Fibroblast of upper back skin (primary cell): ENCODE measurements around the gene C1QTNF5.

Source experiments
- DNase-seq: peaks from one replicate; pipeline ENCODE4 v3.0.0-alpha.2; 2013

Gene C1QTNF5

DNA sequence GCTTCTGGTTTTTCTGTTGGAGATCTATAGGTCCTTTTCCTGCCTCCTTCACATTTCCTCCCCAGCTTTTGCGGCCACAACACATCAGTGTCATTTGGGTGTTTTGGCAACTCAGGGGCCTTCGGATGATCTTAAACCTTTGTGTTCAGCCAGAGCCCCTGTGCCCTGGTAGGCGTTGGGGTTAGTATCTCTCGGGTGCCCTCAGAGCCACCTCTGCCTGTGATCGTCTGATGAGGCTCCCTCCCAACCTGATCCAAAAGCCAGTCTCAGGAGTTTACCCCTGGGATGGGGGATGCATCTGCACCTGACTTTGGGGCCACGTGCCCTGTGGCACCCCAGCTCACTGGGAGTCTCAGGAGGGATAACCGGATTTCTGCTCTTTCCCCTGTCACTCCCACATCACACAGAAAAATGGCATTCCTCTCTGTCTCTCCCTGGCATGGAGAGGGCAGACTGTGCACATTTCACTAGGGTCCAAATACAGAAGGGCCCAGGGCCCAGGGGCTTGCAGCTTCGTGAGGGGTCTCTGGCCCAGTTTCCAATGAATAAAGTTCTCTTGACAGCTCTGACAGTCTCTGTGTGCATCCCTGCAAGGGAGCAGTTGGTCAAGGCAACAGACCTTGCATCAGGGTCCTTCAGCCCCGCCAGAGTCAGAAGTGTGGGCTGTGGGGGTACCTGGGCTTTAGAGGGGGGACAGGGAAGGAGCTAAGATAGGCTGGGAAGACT, 3.8 kb downstream of the C1QTNF5 start:
- no peak for DNase-seq

DNA sequence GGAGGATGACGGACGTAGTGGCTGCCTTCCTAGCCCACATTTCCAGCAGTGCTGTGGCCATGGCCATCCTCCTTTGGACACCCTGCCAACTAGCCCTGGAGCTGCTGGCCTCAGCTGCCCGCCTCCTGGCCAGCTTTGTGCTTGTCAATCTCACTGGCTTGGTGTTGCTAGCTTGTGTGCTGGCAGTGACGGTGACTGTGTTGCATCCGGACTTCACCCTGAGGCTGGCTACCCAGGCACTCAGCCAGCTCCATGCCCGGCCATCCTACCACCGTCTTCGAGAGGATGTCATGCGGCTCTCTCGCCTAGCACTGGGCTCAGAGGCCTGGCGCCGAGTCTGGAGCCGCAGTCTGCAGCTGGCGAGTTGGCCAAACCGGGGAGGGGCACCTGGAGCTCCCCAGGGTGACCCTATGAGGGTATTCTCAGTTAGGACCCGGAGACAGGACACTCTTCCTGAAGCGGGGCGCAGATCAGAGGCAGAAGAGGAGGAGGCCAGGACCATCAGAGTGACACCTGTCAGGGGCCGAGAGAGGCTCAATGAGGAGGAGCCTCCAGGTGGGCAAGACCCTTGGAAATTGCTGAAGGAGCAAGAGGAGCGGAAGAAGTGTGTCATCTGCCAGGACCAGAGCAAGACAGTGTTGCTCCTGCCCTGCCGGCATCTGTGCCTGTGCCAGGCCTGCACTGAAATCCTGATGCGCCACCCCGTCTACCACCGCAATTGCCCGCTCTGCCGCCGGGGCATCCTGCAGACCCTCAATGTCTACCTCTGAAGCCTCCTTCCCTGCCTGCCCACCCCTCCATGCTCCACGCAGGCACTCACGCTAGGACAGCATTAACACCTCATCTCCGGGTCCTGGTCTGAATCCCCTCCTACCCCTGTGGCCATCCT, 4.8 kb downstream of the C1QTNF5 start:
- no peak for DNase-seq

DNA sequence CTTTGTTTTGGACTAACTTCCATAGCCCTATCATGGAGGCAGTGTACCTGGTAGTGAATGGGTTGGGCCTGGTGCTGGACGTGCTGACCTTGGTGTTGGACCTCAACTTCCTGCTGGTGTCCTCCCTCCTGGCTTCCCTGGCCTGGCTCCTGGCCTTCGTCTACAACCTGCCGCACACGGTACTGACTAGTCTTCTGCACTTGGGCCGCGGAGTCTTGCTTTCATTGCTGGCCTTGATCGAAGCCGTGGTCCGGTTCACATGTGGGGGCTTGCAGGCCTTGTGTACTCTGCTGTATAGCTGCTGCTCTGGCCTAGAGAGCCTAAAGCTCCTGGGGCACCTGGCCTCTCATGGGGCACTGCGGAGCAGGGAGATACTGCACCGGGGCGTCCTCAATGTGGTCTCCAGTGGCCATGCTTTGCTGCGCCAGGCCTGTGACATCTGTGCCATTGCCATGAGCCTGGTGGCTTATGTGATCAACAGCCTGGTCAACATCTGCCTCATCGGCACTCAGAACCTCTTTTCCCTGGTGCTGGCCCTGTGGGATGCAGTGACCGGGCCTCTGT, 5.5 kb downstream of the C1QTNF5 start:
- DNase-seq: no peak

DNA sequence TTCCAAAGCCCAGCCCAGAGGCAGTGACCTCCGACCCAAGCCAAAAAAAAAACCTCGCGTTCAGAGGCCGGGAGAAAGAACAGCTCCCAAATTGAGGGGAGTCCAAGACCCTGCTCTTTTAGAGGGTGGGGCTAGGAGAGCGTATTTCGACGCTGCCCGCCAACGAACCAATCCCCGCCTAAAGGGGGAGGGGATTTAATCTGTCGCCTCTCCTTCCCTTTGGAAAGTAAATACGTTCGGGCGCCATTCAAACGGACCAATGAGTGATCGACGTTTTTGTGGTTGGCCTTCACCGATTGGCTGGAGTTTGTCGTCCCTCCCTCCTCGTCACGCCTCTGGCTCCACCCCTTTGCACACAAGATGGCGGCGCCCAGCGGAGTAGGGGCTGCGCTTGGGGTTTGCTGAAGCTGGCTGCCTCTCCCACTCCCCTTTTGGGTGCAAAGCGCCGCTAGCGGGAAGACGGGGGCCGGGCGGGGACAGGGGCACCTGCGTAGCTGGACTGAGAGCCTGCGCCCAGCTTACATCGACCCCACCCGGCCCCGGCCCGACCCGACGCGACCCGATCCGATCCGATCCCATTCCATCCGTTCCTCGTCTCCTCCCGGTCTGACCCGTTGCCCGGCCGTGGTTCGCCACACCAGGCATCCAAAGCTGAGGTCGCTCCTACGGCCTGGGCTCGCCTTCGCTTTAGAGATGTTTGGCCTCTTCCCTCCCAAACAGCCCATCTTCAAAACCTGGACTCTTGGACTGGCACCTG, 6.3 kb downstream of the C1QTNF5 start, which contains the start of gene RNF26:
TSS of gene RNF26 (plus strand) at position 354 of the 757 bp plus-strand sequence. CDS start 596 bp downstream, outside the sequence.
- DNase-seq: peak; percentile 99

DNA sequence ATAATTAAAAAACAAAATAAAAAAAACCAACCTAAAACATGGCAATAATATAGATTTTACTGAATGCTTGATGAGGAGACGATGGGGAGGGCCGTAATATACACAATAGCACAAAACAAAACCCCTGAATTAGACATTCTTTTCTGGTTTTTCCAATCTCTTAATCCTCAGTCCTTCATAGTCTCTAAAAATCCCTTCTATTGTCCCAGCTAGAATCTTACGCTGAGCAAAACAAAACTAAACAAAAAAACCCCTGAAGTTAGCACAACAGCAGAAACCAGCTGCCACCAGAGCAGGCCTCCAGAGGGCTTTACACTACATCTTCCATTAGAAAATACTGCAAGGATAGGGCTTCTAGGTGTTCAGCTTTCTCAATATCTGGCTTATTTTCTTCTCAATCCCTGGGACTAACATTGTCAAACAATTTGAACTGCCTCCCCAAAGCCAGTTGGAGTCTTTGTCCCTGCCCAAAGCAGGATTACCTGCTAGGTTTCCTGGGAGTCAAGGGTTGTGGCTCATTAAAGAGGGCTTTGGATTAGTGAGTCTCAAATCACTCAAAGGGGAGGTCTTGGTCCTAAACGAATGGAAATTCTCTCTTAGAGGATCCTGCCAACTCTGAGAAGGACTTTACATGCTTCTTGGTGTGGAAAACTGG, 8.4 kb downstream of the C1QTNF5 start:
- no peak for DNase-seq

DNA sequence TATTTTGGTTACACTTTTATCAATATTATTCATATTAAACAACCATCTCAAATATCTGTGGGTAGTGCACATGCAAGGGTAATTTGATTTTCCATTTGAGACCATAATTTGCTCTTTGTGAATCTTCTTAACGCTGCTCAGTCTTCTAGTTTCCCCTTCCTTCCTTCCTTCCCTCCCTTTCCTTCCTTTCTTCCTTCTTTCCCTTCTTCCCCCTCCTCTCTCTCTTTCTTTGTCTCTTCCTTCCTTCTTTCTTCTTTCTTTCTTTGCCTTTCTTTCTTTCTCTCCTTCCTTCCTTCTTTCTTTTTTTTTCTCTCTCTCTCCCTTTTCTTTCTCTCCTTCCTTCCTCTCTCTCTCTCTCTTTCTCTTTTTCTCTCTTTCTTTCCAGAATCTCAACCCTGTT, 10.4 kb downstream of the C1QTNF5 start:
- DNase-seq: no peak

DNA sequence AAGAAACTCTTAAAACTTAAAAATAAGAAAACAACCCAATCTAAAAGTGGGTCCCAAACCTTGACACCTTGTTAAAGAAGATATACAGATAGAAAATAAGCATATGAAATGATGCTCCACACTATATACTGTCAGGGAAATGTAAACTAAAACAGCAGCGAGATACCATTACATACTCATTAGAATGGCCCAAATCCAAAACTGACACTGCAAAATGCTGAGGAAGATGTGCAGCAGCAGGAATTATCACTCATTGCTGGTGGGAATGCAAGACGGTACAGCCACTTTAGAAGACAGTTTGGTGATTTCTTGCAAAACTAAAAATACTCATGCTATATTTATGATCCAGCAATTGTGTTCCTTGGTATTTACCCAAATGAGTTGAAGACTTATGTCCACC, 11.4 kb downstream of the C1QTNF5 start:
- no peak for DNase-seq

DNA sequence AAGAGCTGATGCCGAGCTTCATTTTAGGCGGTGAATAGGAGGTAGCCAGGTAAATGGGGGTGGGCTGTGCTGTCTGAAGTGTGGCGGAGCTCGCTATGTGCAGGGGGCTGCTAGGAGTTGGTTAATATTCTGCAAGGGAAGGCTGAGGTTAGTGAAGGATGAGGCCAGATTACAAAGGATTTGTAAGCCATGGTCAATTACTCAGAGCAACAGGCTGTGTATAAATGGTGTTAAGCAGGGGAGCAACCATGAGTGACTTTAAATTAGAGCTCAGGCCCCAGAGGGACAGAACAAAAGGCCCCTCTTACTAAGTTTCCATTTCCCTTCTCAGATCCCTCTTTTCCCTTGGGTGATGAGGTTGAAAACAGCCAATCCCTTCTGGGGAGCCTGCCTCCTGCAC, 16.5 kb downstream of the C1QTNF5 start:
- no peak for DNase-seq

DNA sequence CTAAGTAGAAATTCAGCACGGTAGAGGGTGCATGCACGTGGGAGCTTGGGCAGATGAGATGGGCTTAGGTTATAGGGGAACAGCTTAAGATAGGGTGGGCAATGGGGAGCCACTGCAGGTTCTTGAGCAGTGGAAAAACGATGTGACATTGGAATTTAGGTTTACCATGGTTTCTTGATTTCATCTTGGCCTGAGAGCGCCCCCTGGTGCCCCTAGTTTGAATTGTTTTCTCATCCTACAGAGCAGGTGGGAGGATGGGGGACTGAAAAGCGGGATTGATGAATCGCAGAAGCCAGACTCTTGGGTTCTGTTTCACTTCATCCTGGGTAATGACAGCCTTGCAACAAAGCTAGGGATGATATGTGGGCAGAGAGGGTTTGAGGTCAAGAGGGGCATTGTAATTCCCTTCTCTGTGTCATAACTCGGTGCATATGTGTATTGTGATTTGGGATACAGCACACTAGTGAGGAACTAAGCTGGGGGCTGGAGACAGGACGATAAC, 17.1 kb downstream of the C1QTNF5 start:
- DNase-seq: peak; percentile 70

DNA sequence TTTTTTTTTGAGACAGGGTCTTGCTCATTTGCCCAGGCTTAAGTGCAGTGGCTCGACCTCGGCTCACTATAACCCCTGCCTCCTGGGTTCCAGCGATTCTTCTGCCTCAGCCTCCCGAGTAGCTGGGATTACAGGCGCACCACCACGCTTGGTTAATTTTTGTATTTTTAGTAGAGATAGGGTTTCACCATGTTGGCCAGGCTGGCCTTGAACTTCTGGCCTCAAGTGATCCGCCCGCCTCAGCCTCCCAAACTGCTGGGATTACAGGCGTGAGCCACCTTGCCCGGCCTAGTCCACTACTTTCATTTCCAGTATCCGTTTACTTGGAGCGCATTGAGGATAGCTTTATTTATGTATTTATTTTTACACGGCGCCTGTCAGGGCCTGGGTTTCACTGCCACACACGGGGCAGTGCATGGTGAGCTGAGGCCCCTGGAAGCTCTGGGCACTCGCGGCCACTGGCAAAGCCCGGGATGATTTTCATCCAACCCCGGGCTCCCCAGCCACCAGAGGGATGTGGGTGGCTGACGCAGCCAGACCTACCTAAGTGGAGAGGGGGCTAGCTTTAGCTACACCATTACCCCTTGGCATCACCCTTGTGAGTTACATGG, 17.7 kb downstream of the C1QTNF5 start:
- no peak for DNase-seq

DNA sequence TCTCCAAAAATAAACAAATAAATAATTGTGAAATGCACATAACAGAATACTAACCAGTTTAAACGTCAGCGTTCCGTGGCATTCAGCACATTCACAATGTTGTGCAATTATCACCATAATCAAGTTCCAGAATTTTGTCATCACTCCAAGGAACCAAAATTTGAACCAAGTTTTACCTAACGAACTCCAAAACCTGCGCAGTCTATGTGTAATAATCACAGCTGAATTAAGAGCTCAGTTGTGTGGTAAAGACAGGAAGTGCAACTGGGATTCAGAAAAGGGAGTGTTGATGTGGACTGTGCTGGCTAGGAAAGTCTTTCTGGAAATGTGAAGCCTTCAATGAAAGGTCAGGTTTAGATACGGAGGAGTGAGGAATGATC, 18.3 kb downstream of the C1QTNF5 start:
- DNase-seq: no peak

DNA sequence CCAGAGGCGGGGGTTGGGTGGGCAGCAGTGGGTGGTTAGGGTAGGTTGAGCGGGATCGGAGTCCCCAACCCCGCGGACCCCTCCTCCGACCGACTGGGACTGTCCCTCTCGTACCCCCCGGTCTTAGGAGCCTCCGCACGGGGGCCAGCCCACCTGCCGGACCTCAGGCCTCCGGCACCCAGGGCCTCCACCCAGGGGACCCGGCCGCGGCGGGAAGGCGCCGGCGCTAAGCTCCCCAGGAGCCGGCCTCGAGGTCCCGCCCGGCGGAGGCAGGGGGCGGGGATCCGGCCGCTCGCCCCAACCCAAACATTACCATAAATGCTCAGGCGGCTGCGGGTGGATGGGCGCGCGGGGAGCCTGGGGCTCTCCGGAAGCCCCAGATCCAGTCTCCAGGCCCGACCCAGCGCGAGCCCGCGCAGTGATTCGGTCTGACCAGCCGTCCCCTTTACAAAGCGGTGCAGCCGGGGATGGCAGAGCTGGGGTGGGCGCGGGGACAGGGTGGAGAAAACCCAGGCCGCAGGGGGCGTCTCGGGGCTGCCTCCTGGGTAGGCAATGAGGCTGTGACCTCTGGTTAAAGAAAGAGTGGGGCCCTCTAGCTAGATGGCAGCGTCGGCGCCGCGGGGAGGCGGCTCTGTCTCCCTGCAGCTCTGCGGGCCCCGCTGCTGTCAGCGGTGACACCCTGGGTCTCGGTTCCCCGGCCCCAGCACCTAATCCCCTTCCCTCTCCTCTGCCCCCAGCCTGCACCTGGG, 19.7 kb downstream of the C1QTNF5 start:
- peak; percentile 77 for DNase-seq

DNA sequence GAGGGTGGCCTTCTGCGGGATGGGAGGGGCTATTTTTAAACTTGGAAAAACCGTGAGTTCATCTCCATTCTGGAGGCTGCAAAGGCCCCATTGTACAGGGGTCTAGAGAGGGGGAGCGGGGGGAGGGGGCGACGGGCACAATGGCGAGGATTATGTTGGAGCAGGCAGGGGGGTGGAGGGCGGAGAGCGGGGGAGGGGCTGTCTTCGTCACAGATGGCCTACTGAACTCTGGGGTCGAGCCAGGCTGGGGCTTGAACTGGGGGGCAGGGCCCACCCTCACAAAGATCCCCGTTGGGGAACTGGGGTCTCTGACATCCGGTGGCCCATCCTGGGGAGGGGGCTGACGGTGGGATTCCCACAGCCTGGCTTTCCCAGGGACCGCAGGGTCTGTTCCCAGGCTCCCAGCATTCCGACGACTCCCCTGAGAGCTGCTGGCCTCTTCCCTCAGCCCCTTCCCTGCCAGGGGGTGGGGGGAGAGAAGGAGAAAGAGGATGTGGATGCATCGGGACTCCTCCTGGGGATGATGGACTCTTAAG, 20.4 kb downstream of the C1QTNF5 start:
- DNase-seq: peak; percentile 60

DNA sequence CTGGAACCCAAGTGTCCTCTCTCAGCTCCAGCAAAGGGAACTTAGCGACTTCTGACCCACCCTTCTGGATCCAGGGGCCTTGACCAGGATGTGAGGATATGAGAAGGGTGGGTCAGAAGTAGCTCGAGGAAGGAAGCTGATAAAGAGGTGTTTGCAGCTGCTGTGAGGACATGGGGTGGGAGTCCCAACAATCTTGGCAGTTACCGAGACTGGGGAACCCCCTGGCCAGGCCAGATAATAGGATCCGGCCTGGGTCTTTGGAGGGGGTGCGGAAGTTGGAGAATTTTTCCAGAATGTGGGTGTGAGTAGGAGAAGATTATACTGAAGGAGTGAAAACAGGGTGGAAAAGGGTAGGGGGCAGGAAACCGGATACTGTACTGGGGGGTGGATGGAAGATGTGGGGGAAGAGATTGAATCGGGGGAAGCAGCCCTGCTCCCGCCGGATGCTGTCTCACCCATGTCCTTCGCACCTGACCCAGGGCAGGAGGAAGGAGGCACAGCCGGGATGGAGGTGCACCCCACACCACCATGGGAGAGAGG, 20.9 kb downstream of the C1QTNF5 start:
- no peak for DNase-seq

DNA sequence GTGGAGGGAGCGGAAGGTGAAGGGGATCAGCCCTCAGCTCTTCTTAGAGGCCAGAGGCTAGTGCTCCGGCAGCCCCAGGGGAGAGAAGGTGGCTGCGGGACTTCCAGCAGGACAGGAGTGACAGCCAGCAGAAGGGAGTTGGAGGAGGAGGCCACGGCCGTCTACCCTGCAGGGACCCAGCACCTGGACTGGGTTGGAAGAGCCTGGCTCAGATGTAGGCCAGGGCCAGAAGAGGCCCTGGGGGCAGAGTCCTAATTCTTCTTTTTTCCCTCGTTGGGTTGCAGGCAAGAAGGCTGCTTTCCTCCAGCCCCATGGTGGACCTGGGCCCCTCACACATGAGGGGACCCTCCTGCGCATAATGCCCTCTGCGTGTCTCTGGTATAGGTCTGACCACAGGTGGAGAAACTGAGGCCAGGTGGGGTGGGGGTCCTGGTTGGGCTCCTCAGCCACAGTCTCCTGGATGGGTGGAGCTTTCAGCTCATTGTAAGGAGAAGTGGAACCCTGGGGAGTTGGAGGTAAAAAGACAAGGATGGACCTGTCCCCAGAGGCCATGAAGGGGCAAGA, 21.5 kb downstream of the C1QTNF5 start:
- DNase-seq: no peak

DNA sequence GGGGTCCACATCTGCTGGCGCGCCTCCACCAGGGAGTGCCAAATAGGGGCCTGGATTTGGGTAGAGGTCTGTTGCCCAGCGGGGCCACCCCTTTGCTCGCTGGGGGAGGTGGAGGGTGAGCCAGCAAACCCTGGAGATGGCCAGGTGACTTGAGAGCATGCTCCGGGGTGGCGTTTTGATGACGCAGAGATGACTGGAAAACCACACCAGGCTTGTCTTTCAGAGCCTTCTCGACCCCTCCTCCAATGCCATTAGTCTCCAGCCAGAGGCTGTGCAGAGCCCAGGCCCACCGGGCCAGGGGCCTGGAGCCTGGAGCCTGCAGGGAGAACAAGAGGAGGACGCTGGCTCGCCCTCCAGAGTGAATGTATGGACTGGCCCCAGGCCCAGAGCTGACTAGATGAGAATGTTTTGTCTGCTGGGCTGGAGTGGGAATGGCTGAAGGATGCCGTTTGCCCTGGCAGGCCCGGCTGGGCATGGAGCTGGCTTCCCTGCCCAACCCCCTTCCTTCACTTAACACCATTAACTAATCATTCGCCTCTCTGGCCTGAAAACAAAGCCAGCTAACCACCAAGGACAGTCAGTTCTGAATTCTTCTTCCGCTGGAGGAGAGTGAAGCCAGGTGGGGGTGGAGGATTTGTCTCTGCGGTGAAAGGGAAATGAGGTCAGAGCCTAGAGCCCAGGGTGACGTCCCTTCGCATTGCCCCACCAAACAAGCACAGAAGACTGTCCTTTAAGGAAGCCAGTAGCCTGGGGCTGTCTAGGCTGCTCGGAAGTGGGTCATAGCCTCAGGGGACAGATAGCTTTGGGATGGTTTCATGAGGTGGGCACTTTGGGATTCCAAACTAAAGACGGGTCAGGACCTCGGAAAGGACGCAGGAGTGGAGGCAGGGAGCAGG, 22.2 kb downstream of the C1QTNF5 start:
- peak; percentile 74 for DNase-seq

DNA sequence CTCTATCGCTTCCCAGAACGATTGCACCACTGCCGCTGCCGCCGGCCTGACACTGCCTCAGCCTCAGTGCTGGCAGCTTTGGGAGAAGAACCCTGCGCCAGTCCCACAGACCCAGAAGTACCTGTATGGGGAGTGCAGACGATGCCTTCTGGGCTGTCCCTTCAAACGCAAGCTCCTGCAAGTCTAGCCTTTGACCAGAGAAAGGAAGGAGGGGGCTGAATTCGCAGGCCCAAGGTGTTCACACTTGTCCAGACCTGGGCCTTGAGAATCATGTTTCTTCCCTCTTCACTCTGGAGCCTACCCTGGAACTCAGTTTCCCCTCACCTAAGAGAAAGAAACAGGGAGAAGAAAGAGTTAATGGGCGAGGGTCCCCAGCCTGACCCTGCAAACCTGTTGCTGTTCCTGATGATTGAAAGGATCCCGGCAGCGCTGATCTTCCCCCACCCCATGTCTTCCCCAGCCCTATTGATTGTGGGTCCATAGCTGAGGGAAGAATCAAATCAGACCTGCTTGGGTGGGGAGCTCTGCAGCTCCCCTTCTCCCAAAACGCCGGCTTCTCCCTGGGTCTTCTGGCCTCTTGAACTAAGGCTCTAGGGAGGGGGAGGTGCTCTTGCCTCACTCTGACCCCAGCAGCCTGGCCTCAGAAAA, 23.0 kb downstream of the C1QTNF5 start:
- DNase-seq: no peak
